HepG2 (cell line): ENCODE results near the gene PDGFRB. TPM values are rescaled to one million over a fixed set of nuclear protein-coding genes. Genes with fewer than 3 reads are reported as not detected.
A peak's percentile ranks its signal among the peaks of the same experiment; 100 is the strongest.

Source experiments
- ATAD3A ChIP-seq: sonication (generic); formaldehyde crosslinking; IDR thresholded peaks from 2 replicates; pipeline ENCODE4 v1.4.0; 2020; ENCODE audit warnings: missing genetic modification reagents
- ATF7-NPFF ChIP-seq: sonication (generic); formaldehyde crosslinking; IDR thresholded peaks from 2 replicates; pipeline ENCODE4 v1.8.1; 2023; ENCODE audit warnings: mild to moderate bottlenecking, low read depth, missing genetic modification reagents, moderate library complexity
- ATRX ChIP-seq: sonication (generic); formaldehyde crosslinking; IDR thresholded peaks from 2 replicates; pipeline ENCODE4 v1.4.0; 2020; ENCODE audit warnings: missing genetic modification reagents, borderline replicate concordance
- GPBP1L1 ChIP-seq: sonication (generic); formaldehyde crosslinking; IDR thresholded peaks from 2 replicates; pipeline ENCODE4 v1.5.0; 2020; ENCODE audit warnings: mild to moderate bottlenecking, missing genetic modification reagents
- HMG20B ChIP-seq: conservative IDR thresholded peaks from 2 replicates; pipeline ENCODE4 v1.6.1; 2016; ENCODE audit warnings: missing genetic modification reagents, missing compliant biosample characterization
- HOXA3 ChIP-seq: sonication (generic); formaldehyde crosslinking; IDR thresholded peaks from 2 replicates; pipeline ENCODE4 v1.5.0; 2020; ENCODE audit warnings: missing genetic modification reagents
- MAFF ChIP-seq: IDR thresholded peaks from 2 replicates; pipeline ENCODE4 v1.6.1; 2011; ENCODE audit warnings: low read depth, low read length, improper control_type of control experiment
- NR3C1 ChIP-seq: sonication (generic); formaldehyde crosslinking; IDR thresholded peaks from 2 replicates; pipeline ENCODE4 v1.4.0; 2020; ENCODE audit warnings: missing genetic modification reagents
- PBX3 ChIP-seq: sonication (generic); formaldehyde crosslinking; IDR thresholded peaks from 2 replicates; pipeline ENCODE4 v1.8.1; 2023; ENCODE audit warnings: missing genetic modification reagents, inconsistent platforms, borderline replicate concordance
- RCOR2 ChIP-seq: IDR thresholded peaks from 2 replicates; pipeline ENCODE4 v1.6.1; 2016; ENCODE audit warnings: missing biosample characterization, missing genetic modification reagents
- SIN3B ChIP-seq: fragments of 150-350 bp; IDR thresholded peaks from 2 replicates; pipeline ENCODE4 v1.6.1; 2014; ENCODE audit warnings: low read length
- SRSF4 ChIP-seq: fragments of 200-400 bp; formaldehyde crosslinking; IDR thresholded peaks from one replicate; pipeline ENCODE4 v1.6.1; 2018; ENCODE audit warnings: mild to moderate bottlenecking, low read depth, low read length, moderate library complexity; ENCODE audit not compliant: poor library complexity, severe bottlenecking
- SRY ChIP-seq: sonication (generic); formaldehyde crosslinking; IDR thresholded peaks from 2 replicates; pipeline ENCODE4 v1.8.0; 2022; ENCODE audit warnings: mild to moderate bottlenecking, missing genetic modification reagents
- ZNF121 ChIP-seq: sonication (generic); formaldehyde crosslinking; IDR thresholded peaks from 2 replicates; pipeline ENCODE4 v1.5.0; 2020; ENCODE audit warnings: mild to moderate bottlenecking, missing genetic modification reagents
- ZNF383 ChIP-seq: sonication (generic); formaldehyde crosslinking; IDR thresholded peaks from 2 replicates; pipeline ENCODE4 v1.4.0; 2020; ENCODE audit warnings: missing genetic modification reagents, mild to moderate bottlenecking, borderline replicate concordance
- ZNF7 ChIP-seq: IDR thresholded peaks from 2 replicates; pipeline ENCODE4 v1.6.1; 2016; ENCODE audit warnings: missing biosample characterization, missing genetic modification reagents
- ZNF704 ChIP-seq: sonication (generic); formaldehyde crosslinking; IDR thresholded peaks from 2 replicates; pipeline ENCODE4 v1.8.1; 2023; ENCODE audit warnings: mild to moderate bottlenecking, inconsistent platforms, moderate library complexity, missing genetic modification reagents, borderline replicate concordance
- ZNF776 ChIP-seq: sonication (generic); formaldehyde crosslinking; IDR thresholded peaks from 2 replicates; pipeline ENCODE4 v1.4.0; 2020; ENCODE audit warnings: mild to moderate bottlenecking, missing genetic modification reagents
- polyA plus RNA-seq, 8 experiments: library from polyadenylated mRNA; depleted of rRNA in 3 of 8; stranded (reverse) in 7 of 8; unstranded in 1 of 8; fragments of >200 nt; fragmentation: Illumina TruSeq in 4 of 8; extraction: Trizol in 4 of 8; gene quantifications; 2 replicates each; pipeline versions ENCODE4 v1.2.1 to v1.2.3, GENCODE V29; 2011 to 2016; ENCODE audit warnings: low read depth in 4 of 8, missing spikeins in 1 of 8, mixed read lengths in 1 of 8; ENCODE audit not compliant: insufficient read depth in 1 of 8
- total RNA-seq, 5 experiments: library from RNA; depleted of rRNA; stranded (reverse); fragments of >200 nt; fragmentation: Illumina TruSeq; extraction: Trizol; gene quantifications; 2 replicates each; pipeline ENCODE4 v1.2.3, GENCODE V29; 2016; ENCODE audit warnings: low read depth in 1 of 5
- TF ChIP-seq, protein P1 (sequence below): IDR thresholded peaks from 2 replicates; pipeline ENCODE4 v1.6.1; 2016; ENCODE audit warnings: low read depth, missing genetic modification reagents, missing compliant biosample characterization
- TF ChIP-seq, protein P2 (sequence below): IDR thresholded peaks from 2 replicates; pipeline ENCODE4 v1.6.1; 2018; ENCODE audit warnings: missing genetic modification reagents

The PDGFRB gene
- total and polyA plus RNA-seq, 2 of the 13 experiments (the other 11 are each of a cell fraction or from before 2014, with no cell fraction given): 4.0 to 21.0 TPM

GRCh38 chr5:150142959-150143349, 12.7 kb downstream of the PDGFRB start (continued):
- TF ChIP-seq GPBP1L1 (CRISPR knock-in tag): no peak
- peak; percentile 15; the same call in 1 of the 2 replicates for TF ChIP-seq ZNF121 (CRISPR knock-in tag)
- TF ChIP-seq SRY (CRISPR knock-in tag): no peak
- TF ChIP-seq, protein P1, sequence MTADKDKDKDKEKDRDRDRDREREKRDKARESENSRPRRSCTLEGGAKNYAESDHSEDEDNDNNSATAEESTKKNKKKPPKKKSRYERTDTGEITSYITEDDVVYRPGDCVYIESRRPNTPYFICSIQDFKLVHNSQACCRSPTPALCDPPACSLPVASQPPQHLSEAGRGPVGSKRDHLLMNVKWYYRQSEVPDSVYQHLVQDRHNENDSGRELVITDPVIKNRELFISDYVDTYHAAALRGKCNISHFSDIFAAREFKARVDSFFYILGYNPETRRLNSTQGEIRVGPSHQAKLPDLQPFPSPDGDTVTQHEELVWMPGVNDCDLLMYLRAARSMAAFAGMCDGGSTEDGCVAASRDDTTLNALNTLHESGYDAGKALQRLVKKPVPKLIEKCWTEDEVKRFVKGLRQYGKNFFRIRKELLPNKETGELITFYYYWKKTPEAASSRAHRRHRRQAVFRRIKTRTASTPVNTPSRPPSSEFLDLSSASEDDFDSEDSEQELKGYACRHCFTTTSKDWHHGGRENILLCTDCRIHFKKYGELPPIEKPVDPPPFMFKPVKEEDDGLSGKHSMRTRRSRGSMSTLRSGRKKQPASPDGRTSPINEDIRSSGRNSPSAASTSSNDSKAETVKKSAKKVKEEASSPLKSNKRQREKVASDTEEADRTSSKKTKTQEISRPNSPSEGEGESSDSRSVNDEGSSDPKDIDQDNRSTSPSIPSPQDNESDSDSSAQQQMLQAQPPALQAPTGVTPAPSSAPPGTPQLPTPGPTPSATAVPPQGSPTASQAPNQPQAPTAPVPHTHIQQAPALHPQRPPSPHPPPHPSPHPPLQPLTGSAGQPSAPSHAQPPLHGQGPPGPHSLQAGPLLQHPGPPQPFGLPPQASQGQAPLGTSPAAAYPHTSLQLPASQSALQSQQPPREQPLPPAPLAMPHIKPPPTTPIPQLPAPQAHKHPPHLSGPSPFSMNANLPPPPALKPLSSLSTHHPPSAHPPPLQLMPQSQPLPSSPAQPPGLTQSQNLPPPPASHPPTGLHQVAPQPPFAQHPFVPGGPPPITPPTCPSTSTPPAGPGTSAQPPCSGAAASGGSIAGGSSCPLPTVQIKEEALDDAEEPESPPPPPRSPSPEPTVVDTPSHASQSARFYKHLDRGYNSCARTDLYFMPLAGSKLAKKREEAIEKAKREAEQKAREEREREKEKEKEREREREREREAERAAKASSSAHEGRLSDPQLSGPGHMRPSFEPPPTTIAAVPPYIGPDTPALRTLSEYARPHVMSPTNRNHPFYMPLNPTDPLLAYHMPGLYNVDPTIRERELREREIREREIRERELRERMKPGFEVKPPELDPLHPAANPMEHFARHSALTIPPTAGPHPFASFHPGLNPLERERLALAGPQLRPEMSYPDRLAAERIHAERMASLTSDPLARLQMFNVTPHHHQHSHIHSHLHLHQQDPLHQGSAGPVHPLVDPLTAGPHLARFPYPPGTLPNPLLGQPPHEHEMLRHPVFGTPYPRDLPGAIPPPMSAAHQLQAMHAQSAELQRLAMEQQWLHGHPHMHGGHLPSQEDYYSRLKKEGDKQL: peak; percentile 71; the same call in 1 of the 2 replicates
- no peak for TF ChIP-seq ZNF383 (CRISPR knock-in tag)
- no peak for TF ChIP-seq ATAD3A
- TF ChIP-seq MAFF: no peak
- no peak for TF ChIP-seq ATRX (CRISPR knock-in tag)
- TF ChIP-seq, protein P2, sequence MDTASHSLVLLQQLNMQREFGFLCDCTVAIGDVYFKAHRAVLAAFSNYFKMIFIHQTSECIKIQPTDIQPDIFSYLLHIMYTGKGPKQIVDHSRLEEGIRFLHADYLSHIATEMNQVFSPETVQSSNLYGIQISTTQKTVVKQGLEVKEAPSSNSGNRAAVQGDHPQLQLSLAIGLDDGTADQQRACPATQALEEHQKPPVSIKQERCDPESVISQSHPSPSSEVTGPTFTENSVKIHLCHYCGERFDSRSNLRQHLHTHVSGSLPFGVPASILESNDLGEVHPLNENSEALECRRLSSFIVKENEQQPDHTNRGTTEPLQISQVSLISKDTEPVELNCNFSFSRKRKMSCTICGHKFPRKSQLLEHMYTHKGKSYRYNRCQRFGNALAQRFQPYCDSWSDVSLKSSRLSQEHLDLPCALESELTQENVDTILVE (CRISPR knock-in tag): no peak; the same call in none of the 2 replicates
- TF ChIP-seq PBX3: no peak
- TF ChIP-seq ATF7-NPFF: no peak
- no peak for TF ChIP-seq ZNF704 (CRISPR knock-in tag)
- TF ChIP-seq SIN3B: no peak
- TF ChIP-seq NR3C1: no peak
- no peak for TF ChIP-seq HMG20B (CRISPR knock-in tag)
- TF ChIP-seq ZNF776 (CRISPR knock-in tag): no peak
- no peak for TF ChIP-seq SRSF4
- no peak for TF ChIP-seq ZNF7 (CRISPR knock-in tag)
- peak; percentile 61; the same call in 1 of the 2 replicates for TF ChIP-seq RCOR2 (CRISPR knock-in tag)
- peak; percentile 78 for TF ChIP-seq HOXA3 (CRISPR knock-in tag)
